ENCODE data around the gene GRM8.

The GRM8 gene

DNA sequence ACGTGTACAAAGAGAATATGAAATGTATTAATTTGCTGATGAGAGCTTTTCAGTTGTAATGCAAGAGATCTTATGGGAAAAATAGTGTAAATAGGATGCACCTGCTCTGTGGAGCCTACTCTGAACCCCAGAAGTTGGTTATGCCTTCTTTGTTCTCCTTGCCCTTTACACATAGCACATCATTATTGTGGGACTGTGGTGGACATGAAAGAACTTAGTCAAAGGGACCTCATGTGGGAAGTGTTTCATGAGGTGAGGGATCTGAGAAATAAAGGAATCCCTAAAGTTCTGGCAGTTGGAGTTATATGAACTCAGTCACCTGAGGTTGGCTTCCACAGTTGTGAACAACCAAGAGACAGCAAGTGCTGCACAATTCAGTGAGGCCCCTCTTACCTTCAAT is 66.1 kb downstream of the GRM8 start:
- TF ChIP-seq, protein P1, sequence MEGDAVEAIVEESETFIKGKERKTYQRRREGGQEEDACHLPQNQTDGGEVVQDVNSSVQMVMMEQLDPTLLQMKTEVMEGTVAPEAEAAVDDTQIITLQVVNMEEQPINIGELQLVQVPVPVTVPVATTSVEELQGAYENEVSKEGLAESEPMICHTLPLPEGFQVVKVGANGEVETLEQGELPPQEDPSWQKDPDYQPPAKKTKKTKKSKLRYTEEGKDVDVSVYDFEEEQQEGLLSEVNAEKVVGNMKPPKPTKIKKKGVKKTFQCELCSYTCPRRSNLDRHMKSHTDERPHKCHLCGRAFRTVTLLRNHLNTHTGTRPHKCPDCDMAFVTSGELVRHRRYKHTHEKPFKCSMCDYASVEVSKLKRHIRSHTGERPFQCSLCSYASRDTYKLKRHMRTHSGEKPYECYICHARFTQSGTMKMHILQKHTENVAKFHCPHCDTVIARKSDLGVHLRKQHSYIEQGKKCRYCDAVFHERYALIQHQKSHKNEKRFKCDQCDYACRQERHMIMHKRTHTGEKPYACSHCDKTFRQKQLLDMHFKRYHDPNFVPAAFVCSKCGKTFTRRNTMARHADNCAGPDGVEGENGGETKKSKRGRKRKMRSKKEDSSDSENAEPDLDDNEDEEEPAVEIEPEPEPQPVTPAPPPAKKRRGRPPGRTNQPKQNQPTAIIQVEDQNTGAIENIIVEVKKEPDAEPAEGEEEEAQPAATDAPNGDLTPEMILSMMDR (IDR thresholded peaks at IDR 0.05; ENCODE audit: extremely low read depth, missing control alignments), result no peak
- DNase-seq (ENCODE audit: low spot score), result no peak

DNA sequence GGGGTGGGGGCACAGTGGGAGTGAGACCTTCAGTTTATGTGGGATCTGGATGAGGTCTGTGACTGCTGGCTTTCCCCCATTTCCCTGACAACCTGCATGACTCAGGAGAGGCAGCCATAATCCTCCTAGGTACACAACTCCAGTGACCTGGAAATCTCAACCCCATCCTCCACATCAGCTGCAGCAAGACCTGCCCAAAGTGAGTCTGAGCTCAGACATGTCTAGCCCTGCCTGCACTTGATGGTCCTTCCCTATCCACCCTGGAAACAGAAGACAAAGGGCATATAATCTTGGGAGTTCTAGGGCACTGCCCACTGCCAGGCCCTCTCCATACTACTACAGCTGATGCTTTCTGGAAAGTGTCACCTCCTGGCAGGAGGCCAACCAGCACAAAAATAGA is 75.6 kb downstream of the GRM8 start:
- TF ChIP-seq, protein P1 (IDR thresholded peaks at IDR 0.05; ENCODE audit: extremely low read depth, missing control alignments), result no peak
- DNase-seq (ENCODE audit: low spot score), result no peak

DNA sequence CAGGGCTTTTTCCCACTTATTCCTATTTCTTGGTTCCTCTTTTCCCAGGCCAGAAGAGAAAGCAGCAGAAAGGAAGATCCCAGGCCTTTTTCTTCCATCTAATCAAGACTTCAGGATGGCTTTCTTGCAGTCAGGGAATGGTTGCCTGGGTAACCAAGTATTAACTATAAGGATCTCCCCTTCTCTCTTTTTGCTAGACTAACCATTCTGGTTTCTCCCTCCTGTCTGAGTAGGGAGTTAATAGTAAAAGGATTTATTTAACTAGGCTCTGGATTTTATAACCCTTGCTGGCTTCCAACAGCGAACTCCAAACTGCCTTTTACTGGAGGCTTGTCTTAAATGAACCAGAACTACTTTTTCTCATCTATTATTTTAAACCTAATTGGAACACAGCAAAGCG is 90.4 kb downstream of the GRM8 start:
- TF ChIP-seq, protein P1 (IDR thresholded peaks at IDR 0.05; ENCODE audit: extremely low read depth, missing control alignments), result no peak
- DNase-seq (ENCODE audit: low spot score), result no peak

DNA sequence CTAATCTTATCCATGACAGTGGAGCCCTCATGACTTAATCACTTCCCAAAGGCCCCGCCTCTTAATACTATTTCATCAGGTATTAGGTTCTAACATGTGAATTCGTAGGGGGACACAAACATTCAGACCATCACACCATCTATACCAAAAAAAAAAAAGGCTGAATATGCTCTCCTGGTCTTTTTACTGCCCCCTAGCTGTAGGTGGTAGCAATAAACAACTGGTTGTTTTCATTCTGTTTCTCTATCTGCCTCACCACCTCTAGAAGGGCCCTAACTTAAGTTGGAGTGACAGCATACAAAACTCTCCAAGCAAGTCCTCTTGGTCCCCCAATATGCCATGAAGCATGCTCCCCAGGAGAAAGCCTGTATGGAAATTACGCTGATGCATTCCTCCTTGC is 94.1 kb downstream of the GRM8 start:
- TF ChIP-seq, protein P1 (IDR thresholded peaks at IDR 0.05; ENCODE audit: extremely low read depth, missing control alignments), result peak; percentile 29
- DNase-seq (ENCODE audit: low spot score), result peak; percentile 15

DNA sequence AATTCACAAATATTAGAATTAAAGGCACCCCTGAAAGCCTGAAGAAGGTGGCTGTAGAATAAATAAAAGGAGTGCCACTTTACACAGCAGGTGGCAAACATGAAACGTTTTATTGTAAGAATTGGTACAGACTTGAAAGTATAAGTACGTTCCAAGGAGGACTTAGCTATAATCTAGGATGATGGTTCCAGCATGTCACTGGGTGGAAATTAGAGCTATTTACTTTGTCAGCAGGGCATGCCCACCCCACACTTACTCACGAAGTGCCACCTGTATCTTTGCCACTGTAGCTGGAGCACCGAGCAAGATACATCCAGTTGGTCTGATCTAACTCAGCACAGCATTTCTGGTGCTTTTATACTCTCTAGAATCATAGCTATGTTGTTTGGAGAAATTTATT is 97.8 kb downstream of the GRM8 start:
- TF ChIP-seq, protein P1 (IDR thresholded peaks at IDR 0.05; ENCODE audit: extremely low read depth, missing control alignments), result no peak
- no peak for DNase-seq (ENCODE audit: low spot score)

DNA sequence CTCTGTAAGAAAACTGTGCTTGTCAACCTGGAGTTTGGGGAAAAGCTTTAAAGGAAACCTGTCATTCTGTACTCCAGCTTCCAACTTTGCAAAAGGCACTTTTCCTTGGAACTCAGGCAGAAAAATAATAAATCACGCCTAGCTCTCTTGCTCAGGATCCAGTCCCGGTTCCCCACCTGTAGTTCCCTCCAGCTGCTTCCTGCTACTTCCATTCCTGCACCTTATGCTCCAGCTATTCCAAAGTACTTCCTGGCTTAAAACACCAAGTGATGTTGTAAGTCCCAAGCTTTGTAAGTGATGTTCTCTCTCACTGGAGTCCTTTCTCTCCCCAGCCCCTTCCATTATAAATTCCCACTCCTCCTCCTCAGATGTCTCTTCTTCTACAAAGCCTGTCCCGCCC is 98.6 kb downstream of the GRM8 start:
- no peak for DNase-seq (ENCODE audit: low spot score)
- TF ChIP-seq, protein P1 (IDR thresholded peaks at IDR 0.05; ENCODE audit: extremely low read depth, missing control alignments), result no peak

DNA sequence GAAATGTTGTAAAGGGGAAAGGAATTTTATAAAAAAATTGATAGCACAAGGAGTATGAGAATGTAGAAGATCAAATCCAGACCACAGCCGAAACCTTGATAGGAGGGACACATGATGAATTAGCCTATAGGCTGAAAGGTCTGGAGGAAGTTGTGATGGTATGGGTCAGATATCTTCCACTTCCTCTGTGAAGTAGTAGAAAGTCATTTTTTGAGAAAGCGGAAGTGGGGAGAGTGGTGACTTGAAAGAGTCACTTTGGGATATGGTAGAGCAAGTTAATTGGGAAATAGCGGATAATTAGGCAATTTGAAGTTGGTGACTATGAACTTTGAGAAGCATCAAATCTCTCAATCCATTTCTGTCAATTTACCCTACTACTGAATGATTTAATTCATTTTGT is 99.4 kb downstream of the GRM8 start:
- TF ChIP-seq, protein P1 (IDR thresholded peaks at IDR 0.05; ENCODE audit: extremely low read depth, missing control alignments), result no peak
- no peak for DNase-seq (ENCODE audit: low spot score)
